CD14-positive monocyte (primary cell): Measurements from ENCODE around the gene NUDCD3. TPM values are rescaled to one million over a fixed set of nuclear protein-coding genes. Genes with fewer than 3 reads are reported as not detected.

Source experiments
- DNase-seq, 3 donors: peaks; one replicate each; pipeline ENCODE4 v3.0.0-alpha.2; 2011 to 2022
- H2AFZ ChIP-seq: 2 replicates; pipeline ENCODE4 v1.6.0; 2012; ENCODE audit warnings: mild to moderate bottlenecking, low read depth, low read length, inconsistent platforms; ENCODE audit not compliant: insufficient read depth, poor library complexity, severe bottlenecking
- H3K27ac ChIP-seq, 2 donors: 1 replicate in 1 of 2; 2 replicates in 1 of 2; pipeline ENCODE4 v1.5.1; 2012 to 2013; ENCODE audit warnings: low read length in 2 of 2, control low read depth in 1 of 2, inconsistent platforms in 1 of 2, low read depth in 1 of 2, mild to moderate bottlenecking in 1 of 2
- H3K27me3 ChIP-seq, 2 donors: one replicate each; pipeline versions ENCODE4 v1.6.0 to v1.6.1; 2011 to 2013; ENCODE audit warnings: low read length in 2 of 2; ENCODE audit not compliant: control insufficient read depth in 2 of 2, insufficient read depth in 2 of 2
- H3K36me3 ChIP-seq, 2 donors: replicated peaks in 1 of 2; 1 replicate in 1 of 2; 2 replicates in 1 of 2; pipeline versions ENCODE4 v1.5.1 to v1.6.1; 2012 to 2013; ENCODE audit warnings: low read length in 2 of 2, control low read depth in 1 of 2, inconsistent platforms in 1 of 2, mild to moderate bottlenecking in 1 of 2; ENCODE audit not compliant: insufficient read depth in 2 of 2, control insufficient read depth in 1 of 2
- H3K4me1 ChIP-seq, 2 donors: 1 replicate in 1 of 2; 2 replicates in 1 of 2; pipeline versions ENCODE4 v1.5.1 to v1.6.1; 2012 to 2013; ENCODE audit warnings: low read length in 2 of 2, control low read depth in 1 of 2, inconsistent platforms in 1 of 2, mild to moderate bottlenecking in 1 of 2, moderate library complexity in 1 of 2; ENCODE audit not compliant: insufficient read depth in 2 of 2, control insufficient read depth in 1 of 2
- H3K4me2 ChIP-seq: replicated peaks from 2 replicates; pipeline ENCODE3; 2012; ENCODE audit warnings: low read length, moderate library complexity, mild to moderate bottlenecking; ENCODE audit not compliant: poor library complexity, severe bottlenecking; ENCODE audit errors: extremely low read depth
- H3K4me3 ChIP-seq, 3 experiments: fragments of 200-600 bp in 1 of 3; sonication (generic) in 1 of 3; replicated peaks in 1 of 3; 1 replicate in 2 of 3; 2 replicates in 1 of 3; pipeline ENCODE4 v1.5.1; 2011 to 2013; ENCODE audit warnings: low read length in 3 of 3, mild to moderate bottlenecking in 3 of 3, control low read depth in 2 of 3, low read depth in 2 of 3, inconsistent platforms in 1 of 3, moderate library complexity in 1 of 3
- H3K79me2 ChIP-seq: 2 replicates; pipeline ENCODE4 v1.6.0; 2012; ENCODE audit warnings: mild to moderate bottlenecking, control low read depth, inconsistent platforms, low read length, moderate library complexity; ENCODE audit not compliant: insufficient read depth
- H3K9ac ChIP-seq: 2 replicates; pipeline ENCODE4 v1.6.0; 2017; ENCODE audit warnings: low read length, mild to moderate bottlenecking; ENCODE audit not compliant: insufficient read depth, poor library complexity, severe bottlenecking
- H3K9me3 ChIP-seq, 2 donors: replicated peaks in 1 of 2; 1 replicate in 1 of 2; 2 replicates in 1 of 2; pipeline versions ENCODE4 v1.5.1 to v1.6.1; 2012 to 2013; ENCODE audit warnings: low read length in 2 of 2, control low read depth in 1 of 2; ENCODE audit not compliant: control insufficient read depth in 1 of 2, insufficient read depth in 1 of 2
- H4K20me1 ChIP-seq: 2 replicates; pipeline ENCODE4 v1.6.0; 2012; ENCODE audit warnings: mild to moderate bottlenecking, low read length, control low read depth, moderate library complexity; ENCODE audit not compliant: insufficient read depth
- H3K27ac Mint-ChIP-seq, 7 donors: one replicate each; pipeline ENCODE4 v1.8.0; 2020; ENCODE audit warnings: mild to moderate bottlenecking in 7 of 7, mixed read lengths in 7 of 7, moderate library complexity in 6 of 7, inconsistent platforms in 2 of 7
- H3K27me3 Mint-ChIP-seq, 3 donors: one replicate each; pipeline ENCODE4 v1.8.0; 2021 to 2022; ENCODE audit warnings: low read depth in 3 of 3, mild to moderate bottlenecking in 3 of 3, mixed read lengths in 3 of 3, moderate library complexity in 3 of 3, inconsistent platforms in 1 of 3
- H3K36me3 Mint-ChIP-seq, 2 donors: one replicate each; pipeline ENCODE4 v1.8.0; 2020; ENCODE audit warnings: mixed read lengths in 2 of 2, inconsistent platforms in 1 of 2, mild to moderate bottlenecking in 1 of 2
- H3K4me1 Mint-ChIP-seq: one replicate; pipeline ENCODE4 v1.8.0; 2020; ENCODE audit warnings: mild to moderate bottlenecking, mixed read lengths
- H3K4me3 Mint-ChIP-seq, 2 donors: one replicate each; pipeline ENCODE4 v1.8.0; 2020; ENCODE audit warnings: mild to moderate bottlenecking in 2 of 2, mixed read lengths in 2 of 2, moderate library complexity in 1 of 2
- H3K9me3 Mint-ChIP-seq, 7 donors: one replicate each; pipeline ENCODE4 v1.8.0; 2020 to 2022; ENCODE audit warnings: mixed read lengths in 7 of 7, mild to moderate bottlenecking in 6 of 7, moderate library complexity in 6 of 7, inconsistent platforms in 2 of 7
- WGBS: methylation state at CpG from one replicate; pipeline ENCODE4 v1.1.5; 2013; ENCODE audit warnings: missing lambda C conversion rate; ENCODE audit not compliant: insufficient coverage; 5-methylcytosine and 5-hydroxymethylcytosine counted together
- intact Hi-C, 2 donors: fragments of 100-400 bp; cut with micrococcal nuclease; formaldehyde crosslinking; loops; one replicate each; pipeline versions ENCODE4 v1.15.0 to v1.15.1; 2023
- polyA plus RNA-seq, 3 donors: library from polyadenylated mRNA; depleted of rRNA in 1 of 3; unstranded in 2 of 3; stranded (reverse) in 1 of 3; fragments of 300-500 nt in 2 of 3; fragments of >200 nt in 1 of 3; fragmentation: Illumina TruSeq in 2 of 3; gene quantifications; 1 replicate in 2 of 3; 2 replicates in 1 of 3; pipeline ENCODE4 v1.2.3, GENCODE V29; 2012 to 2021
- TF ChIP-seq, protein P1 (sequence below): fragments of 200-600 bp; IDR thresholded peaks from one replicate; pipeline ENCODE4 v1.8.0; 2022; ENCODE audit warnings: antibody characterized with exemption, mild to moderate bottlenecking

Gene NUDCD3
- polyA plus RNA-seq, 3 donors = 13.6 to 26.5 (median 21.6) TPM

DNA sequence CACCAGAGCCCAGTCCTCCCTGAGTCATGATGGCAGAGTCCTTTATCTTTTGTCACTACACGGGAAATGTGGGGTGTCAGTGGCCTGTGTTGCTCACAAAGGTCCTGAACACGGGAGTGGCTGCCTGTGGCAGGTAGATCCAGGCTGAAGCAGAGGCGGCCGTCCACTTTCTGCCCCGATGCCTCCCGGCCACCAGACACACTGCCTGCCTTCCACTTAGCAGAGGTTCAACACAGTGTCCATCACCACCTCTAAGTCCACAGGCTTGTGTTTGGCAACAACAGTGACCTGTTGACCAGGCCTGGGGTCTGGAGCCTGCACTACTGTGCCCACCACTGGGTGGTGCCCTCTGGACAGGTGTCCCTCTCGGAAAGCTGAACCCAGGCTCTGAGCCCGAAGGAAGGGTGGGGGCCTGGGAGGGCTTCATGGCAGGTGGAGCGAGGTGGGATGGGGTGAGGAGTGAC is 115.2 kb downstream of the NUDCD3 start:
- Mint-ChIP-seq H3K27me3 (peaks cover 15 to 33% (median 25%) of the 10 kb centered on the region in 3 donors), H3K9me3 (no peaks in the 10 kb centered on the region), H3K36me3 (no peaks in the 10 kb centered on the region), H3K4me1 (peaks cover 19% of the 10 kb centered on the region), H3K27ac (peak overlapping the region in 3 of 7 donors; percentile 38 to 68 (median 46)), H3K4me3 (no peak overlapping the region)
- TF ChIP-seq, protein P1, sequence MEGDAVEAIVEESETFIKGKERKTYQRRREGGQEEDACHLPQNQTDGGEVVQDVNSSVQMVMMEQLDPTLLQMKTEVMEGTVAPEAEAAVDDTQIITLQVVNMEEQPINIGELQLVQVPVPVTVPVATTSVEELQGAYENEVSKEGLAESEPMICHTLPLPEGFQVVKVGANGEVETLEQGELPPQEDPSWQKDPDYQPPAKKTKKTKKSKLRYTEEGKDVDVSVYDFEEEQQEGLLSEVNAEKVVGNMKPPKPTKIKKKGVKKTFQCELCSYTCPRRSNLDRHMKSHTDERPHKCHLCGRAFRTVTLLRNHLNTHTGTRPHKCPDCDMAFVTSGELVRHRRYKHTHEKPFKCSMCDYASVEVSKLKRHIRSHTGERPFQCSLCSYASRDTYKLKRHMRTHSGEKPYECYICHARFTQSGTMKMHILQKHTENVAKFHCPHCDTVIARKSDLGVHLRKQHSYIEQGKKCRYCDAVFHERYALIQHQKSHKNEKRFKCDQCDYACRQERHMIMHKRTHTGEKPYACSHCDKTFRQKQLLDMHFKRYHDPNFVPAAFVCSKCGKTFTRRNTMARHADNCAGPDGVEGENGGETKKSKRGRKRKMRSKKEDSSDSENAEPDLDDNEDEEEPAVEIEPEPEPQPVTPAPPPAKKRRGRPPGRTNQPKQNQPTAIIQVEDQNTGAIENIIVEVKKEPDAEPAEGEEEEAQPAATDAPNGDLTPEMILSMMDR = no peak
- Histone ChIP-seq H2AFZ (no peak overlapping the region), H3K27me3 (no peaks in the 10 kb centered on the region), H3K27ac (no peak overlapping the region), H3K4me1 (peaks cover 9 to 13% of the 10 kb centered on the region in 2 donors), H3K36me3 (no peaks in the 10 kb centered on the region), H3K9me3 (no peaks in the 10 kb centered on the region), H3K4me2 (no peak overlapping the region), H3K79me2 (no peaks in the 10 kb centered on the region), H4K20me1 (no peaks in the 10 kb centered on the region), H3K4me3 (no peak overlapping the region), H3K9ac (no peak overlapping the region)
- intact Hi-C loops = no loop called here
- WGBS = 89% methylated on average over 3 of the region's 9 CpGs
- no peak for DNase-seq

DNA sequence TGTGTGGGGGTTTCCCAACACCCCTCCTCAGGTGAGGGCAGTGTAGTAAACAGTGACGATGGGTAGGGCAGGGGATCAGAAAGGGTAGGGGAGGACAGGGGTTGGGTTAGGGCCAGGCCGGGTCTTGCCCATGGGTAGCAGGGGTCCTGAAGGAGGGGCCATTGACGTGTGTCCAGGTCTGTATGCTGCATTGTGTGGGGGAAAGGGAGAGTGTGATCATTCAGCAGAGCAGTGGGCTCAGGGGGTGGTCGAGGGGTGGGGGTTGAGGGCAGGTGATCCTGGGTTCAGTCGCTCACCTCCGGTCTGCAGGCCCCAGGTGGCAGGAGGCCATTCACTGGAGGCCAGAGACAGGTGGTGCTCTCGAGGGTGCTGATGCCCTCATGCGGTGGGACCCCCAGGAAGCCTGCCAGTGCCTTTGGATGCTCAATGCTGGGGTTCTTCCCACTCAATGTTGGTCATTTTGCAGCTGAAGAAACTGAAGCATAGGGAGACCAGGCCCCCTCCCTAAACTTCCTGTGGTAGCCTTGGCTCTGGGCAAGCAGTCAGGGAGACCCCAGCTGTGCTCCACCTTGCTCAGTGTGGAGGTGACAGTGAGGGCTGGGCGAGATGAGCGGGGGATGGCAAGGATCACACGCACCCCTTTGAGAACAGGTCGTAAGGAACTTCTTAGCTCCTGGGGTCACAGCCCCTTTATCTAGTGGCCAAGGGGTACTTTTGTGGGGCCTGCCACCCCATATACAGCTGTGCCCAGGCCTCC is 116.3 kb downstream of the NUDCD3 start:
- Histone ChIP-seq H3K4me2 (no peak overlapping the region), H3K4me1 (peaks cover 9 to 13% of the 10 kb centered on the region in 2 donors), H3K9me3 (no peaks in the 10 kb centered on the region), H3K4me3 (no peak overlapping the region), H3K27ac (no peak overlapping the region), H3K79me2 (no peaks in the 10 kb centered on the region), H3K27me3 (peaks cover 0 to 6% of the 10 kb centered on the region in 2 donors), H4K20me1 (no peaks in the 10 kb centered on the region), H3K9ac (no peak overlapping the region), H3K36me3 (no peaks in the 10 kb centered on the region), H2AFZ (no peak overlapping the region)
- Mint-ChIP-seq H3K4me1 (peaks cover 17% of the 10 kb centered on the region), H3K9me3 (peaks cover 0 to 1% (median under 1%) of the 10 kb centered on the region in 7 donors), H3K4me3 (no peak overlapping the region), H3K27me3 (peaks cover 21 to 44% (median 33%) of the 10 kb centered on the region in 3 donors), H3K36me3 (no peaks in the 10 kb centered on the region), H3K27ac (peak overlapping the region in 1 of 7 donors; percentile 64)
- no peak for DNase-seq
- TF ChIP-seq, protein P1 = no peak
- intact Hi-C loops = no loop called here
- 89% methylated on average over 12 of the region's 12 CpGs for WGBS
